Left lung (tissue), 10 donors: ENCODE results near the gene MZT2B. TPM values are rescaled to one million over a fixed set of nuclear protein-coding genes. Genes with fewer than 3 reads are reported as not detected.
"Not testable (repeated sequence)": the region's sequence is repeated elsewhere in the genome, so short reads cannot be mapped to it uniquely, and the experiment has no call there.

Experiments used
- ATAC-seq: fragments of 200-7000 bp; cut with Tn5 transposase; one replicate; pipeline ENCODE4 v1.9.1; 2020; ENCODE audit warnings: moderate library complexity
- DNase-seq, 4 donors: peaks; one replicate each; pipeline ENCODE4 v3.0.0-alpha.2; 2013 to 2020
- H3K27ac ChIP-seq, 2 donors: fragments of 200-600 bp; sonication (generic) in 1 of 2; one replicate each; pipeline versions ENCODE4 v1.5.0 to v1.8.0; 2020 to 2021
- H3K27me3 ChIP-seq, 2 donors: fragments of 200-600 bp; sonication (generic) in 1 of 2; one replicate each; pipeline versions ENCODE4 v1.5.0 to v1.8.0; 2020 to 2021
- H3K36me3 ChIP-seq, 2 donors: fragments of 200-600 bp; sonication (generic) in 1 of 2; one replicate each; pipeline versions ENCODE4 v1.5.0 to v1.8.0; 2020 to 2021
- H3K4me1 ChIP-seq, 2 donors: fragments of 200-600 bp; one replicate each; pipeline ENCODE4 v1.8.0; 2021
- H3K4me3 ChIP-seq, 2 donors: fragments of 200-600 bp; sonication (generic) in 1 of 2; one replicate each; pipeline versions ENCODE4 v1.5.0 to v1.8.0; 2020 to 2021; ENCODE audit warnings: mild to moderate bottlenecking in 1 of 2
- H3K9me3 ChIP-seq, 2 donors: fragments of 200-600 bp; sonication (generic) in 1 of 2; one replicate each; pipeline versions ENCODE4 v1.5.0 to v1.8.0; 2020 to 2021
- intact Hi-C, 2 donors: fragments of 100-400 bp; cut with DNase I; formaldehyde crosslinking; loops; one replicate each; pipeline versions ENCODE4 v1.11.2 to v1.14.2; 2022
- polyA plus RNA-seq, 6 donors: library from polyadenylated mRNA; unstranded; fragments of 120-200 nt; gene quantifications; one replicate each; pipeline ENCODE4 v1.2.1, GENCODE V29; 2013; ENCODE audit not compliant: insufficient read length in 6 of 6
- total RNA-seq, 2 donors: library from RNA; stranded (reverse); fragmentation: NEBNext Ultra II Directional; extraction: Animal tissue kit (Norgen Biotek cat#: 25700); gene quantifications; one replicate each; pipeline ENCODE4 v1.2.1, GENCODE V29; 2021
- TF ChIP-seq, protein P1 (sequence below), 2 donors: fragments of 200-600 bp; sonication (generic) in 1 of 2; IDR thresholded peaks; one replicate each; pipeline versions ENCODE4 v1.5.0 to v1.8.0; 2021; ENCODE audit warnings: antibody characterized with exemption in 2 of 2
- donor health status: DM: no; HTN: yes; CAD: no.
- donor health status: DM: no; HTN: no; CAD: no.

Gene MZT2B
- total and polyA plus RNA-seq, 8 donors: 67.7 to 178 (median 128) TPM

DNA sequence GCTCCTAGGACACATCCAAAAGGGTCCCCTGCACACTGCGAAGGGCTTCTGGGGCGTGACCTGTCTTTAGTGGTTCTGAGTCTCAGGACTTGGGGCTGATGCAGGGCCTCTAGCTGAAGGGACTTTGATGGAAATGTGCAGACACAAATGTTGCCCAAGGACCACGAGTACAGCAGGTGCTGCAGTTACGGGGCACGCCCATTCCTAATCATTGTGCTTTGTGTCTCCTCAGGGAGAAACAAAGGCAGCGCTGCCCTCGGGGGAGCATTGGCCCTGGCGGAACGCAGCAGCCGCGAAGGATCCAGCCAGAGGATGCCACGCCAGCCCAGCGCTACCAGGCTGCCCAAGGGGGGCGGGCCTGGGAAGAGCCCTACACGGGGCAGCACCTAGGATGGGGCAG, 8.2 kb downstream of the MZT2B start:
- Histone ChIP-seq H3K9me3 (no peaks in the 10 kb centered on the region), H3K27ac (no peak overlapping the region), H3K36me3 (peaks cover 0 to 20% of the 10 kb centered on the region in 2 donors), H3K4me1 (no peaks in the 10 kb centered on the region), H3K4me3 (no peak overlapping the region), H3K27me3 (no peaks in the 10 kb centered on the region)
- no peak for DNase-seq
- intact Hi-C loops: no loop called here
- no peak for ATAC-seq
- TF ChIP-seq, protein P1, sequence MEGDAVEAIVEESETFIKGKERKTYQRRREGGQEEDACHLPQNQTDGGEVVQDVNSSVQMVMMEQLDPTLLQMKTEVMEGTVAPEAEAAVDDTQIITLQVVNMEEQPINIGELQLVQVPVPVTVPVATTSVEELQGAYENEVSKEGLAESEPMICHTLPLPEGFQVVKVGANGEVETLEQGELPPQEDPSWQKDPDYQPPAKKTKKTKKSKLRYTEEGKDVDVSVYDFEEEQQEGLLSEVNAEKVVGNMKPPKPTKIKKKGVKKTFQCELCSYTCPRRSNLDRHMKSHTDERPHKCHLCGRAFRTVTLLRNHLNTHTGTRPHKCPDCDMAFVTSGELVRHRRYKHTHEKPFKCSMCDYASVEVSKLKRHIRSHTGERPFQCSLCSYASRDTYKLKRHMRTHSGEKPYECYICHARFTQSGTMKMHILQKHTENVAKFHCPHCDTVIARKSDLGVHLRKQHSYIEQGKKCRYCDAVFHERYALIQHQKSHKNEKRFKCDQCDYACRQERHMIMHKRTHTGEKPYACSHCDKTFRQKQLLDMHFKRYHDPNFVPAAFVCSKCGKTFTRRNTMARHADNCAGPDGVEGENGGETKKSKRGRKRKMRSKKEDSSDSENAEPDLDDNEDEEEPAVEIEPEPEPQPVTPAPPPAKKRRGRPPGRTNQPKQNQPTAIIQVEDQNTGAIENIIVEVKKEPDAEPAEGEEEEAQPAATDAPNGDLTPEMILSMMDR (IDR thresholded peaks at IDR 0.05): no peak

DNA sequence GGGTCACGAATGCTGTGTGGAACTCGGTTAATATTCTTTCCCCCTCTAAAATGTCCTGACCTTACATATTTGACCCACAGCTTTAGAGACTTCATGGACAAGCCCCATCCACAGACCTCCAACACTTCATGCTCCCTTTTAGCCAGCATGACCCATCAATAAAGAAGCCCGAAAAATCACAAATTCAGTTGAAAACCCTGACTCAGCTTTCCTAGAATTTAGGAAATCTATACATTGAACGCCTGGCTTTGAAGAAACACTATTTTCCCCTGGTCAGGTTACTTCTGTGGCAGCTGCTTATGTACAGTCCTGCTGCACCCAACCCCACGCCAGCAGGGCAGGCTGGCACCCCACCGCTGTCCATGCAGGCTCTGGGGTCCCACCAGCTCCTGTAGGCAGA, 9.3 kb downstream of the MZT2B start:
- intact Hi-C loops, DNase-seq: not testable (repeated sequence)

DNA sequence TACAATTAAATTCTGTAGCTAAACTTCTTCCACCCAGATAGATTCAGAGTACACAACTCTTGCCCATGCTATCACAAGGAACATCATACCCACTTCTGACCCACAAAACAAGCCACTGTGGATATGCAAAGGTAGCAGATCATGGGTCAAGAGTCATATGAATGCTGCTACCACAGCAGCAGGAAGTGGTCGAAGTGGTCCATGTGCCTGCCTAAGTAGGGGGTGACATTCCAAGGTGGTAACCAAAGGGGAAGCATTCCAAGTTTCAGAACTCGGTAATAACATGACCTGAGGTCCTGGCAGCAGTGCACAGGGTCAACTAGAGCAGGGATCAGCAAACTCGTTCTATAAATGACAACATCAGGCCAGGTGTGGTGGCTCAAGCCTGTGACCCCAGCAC, 10.4 kb downstream of the MZT2B start:
- H3K4me1 ChIP-seq, ATAC-seq, H3K4me3 ChIP-seq, intact Hi-C loops, DNase-seq, H3K9me3 ChIP-seq, H3K27me3 ChIP-seq, H3K27ac ChIP-seq: not testable (repeated sequence)
- peaks cover 0 to 20% of the 10 kb centered on the region in 2 donors for H3K36me3 ChIP-seq

More for the DNA sequence above, 9.3 kb downstream of the MZT2B start:
- not testable (repeated sequence) for ATAC-seq, H3K4me3 ChIP-seq, H3K9me3 ChIP-seq, H3K4me1 ChIP-seq, H3K27ac ChIP-seq, H3K27me3 ChIP-seq
- H3K36me3 ChIP-seq: peaks cover 0 to 20% of the 10 kb centered on the region in 2 donors

DNA sequence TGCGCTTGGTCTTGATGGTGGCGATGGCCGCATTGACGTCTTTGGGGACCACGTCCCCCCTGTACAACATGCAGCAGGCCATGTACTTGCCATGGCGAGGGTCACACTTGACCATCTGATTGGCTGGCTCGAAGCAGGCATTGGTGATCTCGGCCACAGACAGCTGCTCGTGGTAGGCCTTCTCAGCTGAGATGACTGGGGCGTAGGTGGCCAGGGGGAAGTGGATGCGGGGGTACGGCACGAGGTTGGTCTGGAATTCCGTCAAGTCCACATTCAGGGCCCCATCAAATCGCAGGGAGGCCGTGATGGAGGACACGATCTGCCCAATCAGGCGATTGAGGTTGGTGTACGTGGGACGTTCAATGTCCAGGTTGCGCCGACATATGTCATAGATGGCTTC, 11.8 kb downstream of the MZT2B start:
- H3K27me3 ChIP-seq, H3K27ac ChIP-seq, intact Hi-C loops, H3K4me1 ChIP-seq, ATAC-seq, DNase-seq, H3K4me3 ChIP-seq, H3K9me3 ChIP-seq: not testable (repeated sequence)
- peaks cover 0 to 13% of the 10 kb centered on the region in 2 donors for H3K36me3 ChIP-seq

DNA sequence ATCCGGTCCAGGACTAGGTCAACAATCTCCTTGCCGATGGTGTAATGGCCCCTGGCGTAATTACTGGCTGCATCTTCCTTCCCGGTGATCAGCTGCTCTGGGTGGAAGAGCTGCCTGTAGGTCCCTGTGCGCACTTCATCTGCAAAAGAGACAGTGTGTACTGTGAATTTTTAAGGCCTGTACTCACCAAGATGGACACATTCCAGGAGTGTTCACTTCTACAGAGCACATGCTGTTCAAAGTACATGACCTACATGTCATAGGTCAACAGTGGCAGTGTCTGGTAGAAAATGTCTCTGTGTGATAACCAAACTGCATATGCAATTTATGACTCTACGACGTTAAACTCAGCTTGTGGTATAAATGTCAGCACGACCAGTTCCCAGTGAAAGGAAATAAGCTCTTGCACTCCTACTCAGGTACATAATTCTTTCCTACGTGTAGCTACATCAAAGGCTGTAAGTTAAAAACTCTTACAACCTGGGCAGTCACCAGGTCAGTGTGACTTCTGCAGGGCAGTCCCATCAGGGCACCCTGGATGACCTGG, 13.1 kb downstream of the MZT2B start:
- peaks cover 0 to 13% of the 10 kb centered on the region in 2 donors for H3K36me3 ChIP-seq
- DNase-seq, H3K4me3 ChIP-seq, H3K27ac ChIP-seq, H3K27me3 ChIP-seq, H3K9me3 ChIP-seq, H3K4me1 ChIP-seq, intact Hi-C loops, ATAC-seq: not testable (repeated sequence)

DNA sequence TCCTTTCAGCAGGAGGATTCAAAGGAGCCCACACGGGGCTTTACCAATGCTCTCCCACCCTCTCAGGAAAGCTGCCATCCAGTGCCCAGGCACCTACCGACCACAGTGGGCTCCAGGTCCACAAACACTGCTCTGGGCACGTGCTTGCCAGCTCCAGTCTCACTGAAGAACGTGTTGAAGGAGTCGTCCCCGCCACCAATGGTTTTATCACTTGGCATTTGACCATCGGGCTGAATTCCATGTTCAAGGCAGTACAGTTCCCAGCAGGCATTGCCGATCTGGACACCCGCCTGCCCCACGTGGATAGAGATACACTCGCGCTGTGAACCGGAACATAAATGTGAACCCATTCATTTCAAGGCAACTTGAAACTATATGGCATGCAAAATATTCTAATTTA, 14.0 kb downstream of the MZT2B start:
- DNase-seq, H3K4me1 ChIP-seq, H3K9me3 ChIP-seq, H3K36me3 ChIP-seq, intact Hi-C loops, H3K27me3 ChIP-seq, H3K4me3 ChIP-seq, ATAC-seq, H3K27ac ChIP-seq: not testable (repeated sequence)

DNA sequence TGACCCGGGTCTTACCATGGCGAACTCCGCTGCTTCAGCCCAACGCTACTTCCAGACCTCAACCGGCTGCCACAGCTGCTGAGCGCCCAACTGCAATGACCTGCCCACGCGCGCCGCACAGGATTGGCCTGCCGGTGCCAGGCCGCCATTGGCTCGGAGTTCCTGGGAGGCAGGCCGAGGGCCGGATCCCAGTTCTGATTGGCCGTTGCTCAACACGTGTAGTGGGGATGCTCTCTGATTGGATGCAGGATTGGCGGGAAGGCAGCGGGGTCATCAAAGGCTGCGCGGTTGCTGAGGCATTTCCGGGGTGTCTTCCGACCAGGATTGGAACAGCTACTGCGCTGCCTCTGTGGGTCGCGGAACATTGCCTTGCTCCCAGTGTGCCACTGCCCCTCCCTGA, 16.3 kb downstream of the MZT2B start, which contains the start of gene TUBA3E:
Gene TUBA3E (minus strand): TSS at position 97 of the 400 bp plus-strand sequence. CDS start 79 bp downstream, at position 18.
- ATAC-seq: no peak
- Histone ChIP-seq H3K36me3 (no peaks in the 10 kb centered on the region), H3K27ac (no peak within 1 kb of the TSS), H3K4me3 (no peak within 1 kb of the TSS), H3K27me3 (no peaks in the 10 kb centered on the region), H3K4me1 (no peaks in the 10 kb centered on the region), H3K9me3 (no peaks in the 10 kb centered on the region)
- DNase-seq: no peak
- intact Hi-C loops: no loop called here
- TF ChIP-seq, protein P1 (IDR thresholded peaks at IDR 0.05): no peak

DNA sequence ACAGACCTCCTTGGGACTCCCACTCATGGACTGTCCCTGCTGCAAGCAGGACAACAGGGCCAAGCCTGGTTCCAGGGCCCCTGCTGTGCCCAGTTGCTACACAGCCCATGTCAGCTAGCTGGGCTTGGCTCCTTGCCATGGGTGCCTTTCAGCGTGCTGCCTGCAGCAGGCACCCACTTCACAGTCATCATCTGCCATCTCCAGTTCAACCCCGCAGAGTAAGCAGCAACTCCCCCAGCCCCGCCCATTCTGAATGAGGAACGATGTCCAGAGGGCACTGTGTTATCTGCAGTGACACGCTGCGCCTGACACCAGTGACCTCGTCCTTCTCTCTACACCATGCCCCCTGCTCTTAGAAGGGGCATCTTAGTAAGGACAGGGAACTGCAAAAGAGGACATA, 20.5 kb downstream of the MZT2B start:
- intact Hi-C loops, H3K9me3 ChIP-seq, H3K36me3 ChIP-seq, H3K4me3 ChIP-seq, DNase-seq, H3K27ac ChIP-seq, H3K4me1 ChIP-seq, H3K27me3 ChIP-seq: not testable (repeated sequence)
- peak; percentile 62 for ATAC-seq

DNA sequence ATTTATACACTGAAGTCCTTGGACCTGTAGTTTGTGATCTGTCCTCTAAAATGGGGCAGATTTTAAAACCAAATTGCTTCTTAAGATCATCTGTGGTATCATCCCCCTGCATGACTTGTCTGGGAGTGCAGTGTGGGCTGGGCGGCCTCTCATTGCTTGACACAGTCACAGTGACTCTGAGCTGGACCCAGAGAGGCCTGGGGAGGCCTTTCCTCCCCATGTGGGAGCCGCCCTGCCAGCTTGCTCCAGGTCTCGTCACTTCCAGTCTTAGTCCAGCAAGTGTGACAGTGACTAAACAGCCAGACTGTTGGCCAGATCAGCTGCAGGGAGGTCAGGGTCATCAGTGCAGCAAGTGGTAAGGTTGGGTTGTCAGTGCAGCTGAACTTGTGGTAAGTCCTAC, 21.1 kb downstream of the MZT2B start:
- H3K27ac ChIP-seq, DNase-seq, H3K27me3 ChIP-seq, ATAC-seq, intact Hi-C loops, H3K36me3 ChIP-seq, H3K4me1 ChIP-seq, H3K4me3 ChIP-seq, H3K9me3 ChIP-seq: not testable (repeated sequence)

DNA sequence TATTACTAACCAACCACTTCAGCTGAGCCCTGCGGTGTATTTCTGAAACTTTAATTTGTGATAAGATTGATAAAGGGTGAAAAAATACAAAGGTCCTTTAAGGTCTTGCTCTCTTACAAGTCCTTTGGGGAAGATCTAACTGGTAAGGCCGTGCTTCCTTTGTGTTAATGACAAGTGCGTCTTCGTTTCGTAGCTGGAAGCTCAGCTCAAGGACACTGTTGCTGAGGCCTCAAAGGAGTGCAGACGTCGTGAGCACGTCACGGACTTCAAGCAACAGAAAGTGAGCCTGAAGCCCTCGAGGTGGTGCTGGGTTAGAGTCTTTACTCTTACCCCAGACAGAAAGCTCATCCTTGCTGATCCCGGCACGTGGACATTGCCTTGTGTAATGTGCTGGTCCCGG, 25.0 kb downstream of the MZT2B start:
- DNase-seq, ATAC-seq, H3K4me3 ChIP-seq, H3K27ac ChIP-seq, H3K27me3 ChIP-seq, H3K4me1 ChIP-seq, H3K9me3 ChIP-seq, H3K36me3 ChIP-seq, intact Hi-C loops: not testable (repeated sequence)

DNA sequence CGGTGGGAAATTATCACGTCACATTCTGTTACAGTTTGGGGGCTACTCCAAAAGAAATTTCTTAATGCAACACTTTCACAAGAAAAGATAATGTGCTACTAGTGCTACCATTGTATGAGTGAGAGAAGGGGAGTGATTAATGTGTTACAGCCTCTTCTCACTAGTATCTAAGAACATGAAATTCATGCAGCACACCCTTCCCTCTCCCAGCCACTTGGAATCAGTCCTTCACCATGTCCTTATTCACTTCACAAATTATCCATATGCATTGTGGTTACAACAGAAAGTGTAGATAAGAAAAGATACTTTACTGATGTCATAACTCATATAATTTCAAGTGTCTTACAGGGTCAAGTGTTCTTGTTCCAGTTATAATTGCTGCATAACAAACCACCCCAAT, 37.1 kb downstream of the MZT2B start:
- H3K9me3 ChIP-seq, H3K4me1 ChIP-seq, DNase-seq, H3K4me3 ChIP-seq, H3K27ac ChIP-seq, H3K36me3 ChIP-seq, intact Hi-C loops, ATAC-seq: not testable (repeated sequence)
- peaks cover 5 to 32% of the 10 kb centered on the region in 2 donors for H3K27me3 ChIP-seq

DNA sequence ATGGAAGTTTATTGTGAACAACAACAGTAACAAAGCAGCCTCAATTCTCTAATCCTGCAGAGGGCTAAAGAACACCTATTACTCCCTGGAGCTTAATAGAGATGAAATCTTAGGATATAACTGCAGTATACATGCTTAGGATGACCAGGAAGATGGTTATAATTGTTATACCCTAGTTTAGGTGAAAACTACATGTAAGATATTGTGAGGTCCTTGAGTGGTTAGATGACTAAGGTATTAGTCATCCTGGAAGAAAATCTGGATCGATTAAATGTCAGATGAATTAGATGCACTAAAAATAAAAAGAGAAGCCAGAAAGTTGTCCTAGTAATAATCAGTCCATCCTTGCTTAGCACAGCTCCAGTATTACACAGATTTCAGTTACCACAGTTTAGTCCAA, 38.4 kb downstream of the MZT2B start:
- H3K4me3 ChIP-seq, H3K27ac ChIP-seq, DNase-seq, ATAC-seq, H3K9me3 ChIP-seq, intact Hi-C loops, H3K36me3 ChIP-seq, H3K4me1 ChIP-seq: not testable (repeated sequence)
- H3K27me3 ChIP-seq: peaks cover 0 to 25% of the 10 kb centered on the region in 2 donors
